Activated CD4-positive, alpha-beta T cell treated with anti-CD3 and anti-CD28 coated beads for 36 hours (primary cell): ENCODE data around the gene DZIP3. TPM values are rescaled to one million over a fixed set of nuclear protein-coding genes. Genes with fewer than 3 reads are reported as not detected.
"Not testable (repeated sequence)": the region's sequence is repeated elsewhere in the genome, so short reads cannot be mapped to it uniquely, and the experiment has no call there.

Experiments used
- ATAC-seq: fragments of 200-7000 bp; cut with Tn5 transposase; one replicate; pipeline ENCODE4 v1.10.0; 2021; ENCODE audit warnings: mild to moderate bottlenecking, moderate library complexity
- CTCF ChIA-PET: fragments of 350-600 bp; sonication (Branson Sonifier 250); formaldehyde crosslinking; loops from one replicate; lab custom pipeline; 2021; ENCODE audit warnings: antibody characterized with exemption; lab: Charles Lee
- POLR2A ChIA-PET: fragments of 350-600 bp; sonication (Branson Sonifier 250); formaldehyde crosslinking; loops from one replicate; lab custom pipeline; 2021; ENCODE audit warnings: antibody characterized with exemption, inconsistent platforms; lab: Charles Lee
- DNase-seq: peaks from one replicate; pipeline ENCODE4 v3.0.0-alpha.2; 2020
- H3K27ac Mint-ChIP-seq: one replicate; pipeline ENCODE4 v1.8.0; 2021; ENCODE audit warnings: mixed read lengths
- H3K27me3 Mint-ChIP-seq: one replicate; pipeline ENCODE4 v1.8.0; 2021; ENCODE audit warnings: mixed read lengths
- H3K36me3 Mint-ChIP-seq: one replicate; pipeline ENCODE4 v1.8.0; 2021; ENCODE audit warnings: low read depth, mixed read lengths
- H3K4me1 Mint-ChIP-seq: one replicate; pipeline ENCODE4 v1.8.0; 2021; ENCODE audit warnings: mixed read lengths
- H3K4me3 Mint-ChIP-seq: one replicate; pipeline ENCODE4 v1.8.0; 2021; ENCODE audit warnings: mild to moderate bottlenecking, moderate library complexity, mixed read lengths
- H3K9me3 Mint-ChIP-seq: one replicate; pipeline ENCODE4 v1.8.0; 2021; ENCODE audit warnings: low read depth, mixed read lengths
- intact Hi-C, 2 experiments: fragments of 100-400 bp; cut with DNase I in 1 of 2; cut with micrococcal nuclease in 1 of 2; formaldehyde crosslinking; loops; one replicate each; pipeline versions ENCODE4 v1.14.2 to v1.15.1; 2022 to 2024; cut with DNase I, micrococcal nuclease
- total RNA-seq, 2 experiments: library from RNA; stranded (reverse); gene quantifications; one replicate each; pipeline ENCODE4 v1.2.3, GENCODE V29; 2021

The DZIP3 gene
- total RNA-seq, 2 experiments from 2014 or later: 11.9 to 12.9 TPM

GRCh38 chr3:108598375-108598774 lies 8.9 kb downstream of the DZIP3 start:
- peaks cover 7% of the 10 kb centered on the region for H3K9me3 Mint-ChIP-seq
- H3K4me3 Mint-ChIP-seq: no peak overlapping the region
- POLR2A ChIA-PET: interaction anchor here (1.6 kb wide), 1 partner anchor 9 kb away, joined by 5 read pairs; the partner anchor contains the start of genes CIP2A and DZIP3
- no peak overlapping the region for H3K27ac Mint-ChIP-seq
- ATAC-seq (no peak), DNase-seq (no peak)
- intact Hi-C loops: no loop called here
- CTCF ChIA-PET: interaction anchor here (0.6 to 2.4 kb wide), 4 partner anchors 9 to 304 kb away, joined by 3 to 12 read pairs (median 3); partner anchors contain the start of genes CIP2A and DZIP3
- peaks cover 6% of the 10 kb centered on the region for H3K36me3 Mint-ChIP-seq
- no peaks in the 10 kb centered on the region for H3K27me3 Mint-ChIP-seq
- peaks cover 38% of the 10 kb centered on the region for H3K4me1 Mint-ChIP-seq

DNA sequence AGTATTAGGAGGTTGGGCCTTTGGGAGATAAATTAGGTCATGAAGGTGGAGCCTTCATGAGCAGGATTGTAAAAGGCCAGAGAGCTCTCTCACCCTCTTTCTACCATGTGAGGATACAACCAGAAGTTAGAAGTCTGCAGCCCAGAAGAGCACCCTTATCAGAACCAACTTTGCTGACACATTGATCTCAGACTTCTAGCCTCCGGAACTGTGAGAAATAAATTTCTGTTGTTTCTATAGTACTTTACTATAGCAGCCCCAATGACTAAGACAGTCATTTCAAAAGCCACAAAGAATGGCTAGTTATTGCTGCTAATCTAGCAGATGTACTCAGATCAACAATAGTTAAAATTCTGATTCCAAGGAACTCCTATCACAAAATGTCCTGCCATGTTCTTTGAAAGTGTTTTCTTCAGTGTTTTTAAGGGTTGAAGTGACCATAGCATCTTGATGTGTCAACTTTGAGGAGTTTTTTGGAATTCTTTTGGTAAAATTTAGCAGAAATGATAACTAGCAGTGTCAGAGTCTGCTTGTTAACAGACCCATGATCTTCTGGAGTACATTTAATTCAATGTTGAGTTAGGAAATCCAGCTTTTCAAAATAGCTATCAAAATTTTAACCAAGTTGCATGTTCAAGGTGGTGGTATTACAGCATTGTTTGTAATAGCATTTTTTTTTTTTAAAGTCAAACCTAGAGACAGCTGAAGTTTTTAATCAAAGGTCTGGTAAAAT lies 10.3 kb downstream of the DZIP3 start:
- H3K36me3 Mint-ChIP-seq: peaks cover 6% of the 10 kb centered on the region
- H3K4me1 Mint-ChIP-seq: peaks cover 52% of the 10 kb centered on the region
- POLR2A ChIA-PET: no interaction called here
- intact Hi-C loops: no loop called here
- DNase-seq (no peak), ATAC-seq (peak; percentile 71)
- CTCF ChIA-PET: interaction anchor here (0.8 to 2.4 kb wide), 4 partner anchors 11 to 302 kb away, joined by 3 to 12 read pairs (median 3); partner anchors contain the start of genes CIP2A and DZIP3
- H3K27me3 Mint-ChIP-seq: no peaks in the 10 kb centered on the region
- no peak overlapping the region for H3K27ac Mint-ChIP-seq
- no peak overlapping the region for H3K4me3 Mint-ChIP-seq
- H3K9me3 Mint-ChIP-seq: peaks cover 7% of the 10 kb centered on the region

DNA sequence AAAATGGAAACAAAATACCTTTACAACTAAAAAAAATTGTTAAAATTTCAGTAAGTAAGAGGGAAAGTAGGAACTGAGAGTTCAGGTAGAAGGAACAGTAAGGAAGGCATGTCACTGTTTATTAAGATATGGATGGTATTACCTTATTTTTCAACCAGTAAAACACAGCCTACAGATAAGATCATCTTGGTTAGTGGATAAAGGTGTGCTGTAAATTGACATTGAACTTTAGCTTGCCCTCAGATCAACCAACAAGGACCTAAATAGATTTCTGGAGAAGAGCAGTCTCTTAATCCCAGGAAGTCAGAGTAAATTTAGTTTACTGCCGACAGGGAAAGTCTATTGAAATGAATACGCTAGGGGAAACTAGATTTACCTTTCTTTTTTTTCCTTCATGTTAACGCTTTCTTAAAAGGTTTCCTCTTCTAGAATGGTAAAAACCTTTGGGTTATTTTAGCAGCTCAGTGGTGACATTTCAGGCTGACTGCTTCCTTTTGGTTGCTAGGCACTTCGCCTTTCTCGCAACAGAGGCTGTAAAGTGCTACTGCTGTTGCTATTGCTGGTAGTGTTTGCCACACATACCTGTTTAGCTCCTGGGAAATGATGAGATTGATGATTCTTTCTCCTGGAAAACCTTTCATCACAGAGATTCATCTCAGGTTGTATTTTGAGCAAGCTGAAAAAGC lies 12.9 kb downstream of the DZIP3 start:
- Mint-ChIP-seq H3K4me1 (peaks cover 54% of the 10 kb centered on the region), H3K4me3 (peak overlapping the region; percentile 46), H3K9me3 (peaks cover 7% of the 10 kb centered on the region), H3K27ac (peak overlapping the region; percentile 69), H3K27me3 (no peaks in the 10 kb centered on the region), H3K36me3 (peaks cover 6% of the 10 kb centered on the region)
- DNase-seq (peak; percentile 48), ATAC-seq (peak; percentile 74)
- ChIA-PET POLR2A (interaction anchor here (0.6 to 2.3 kb wide), 2 partner anchors 13 to 22 kb away, joined by 3 to 24 read pairs; partner anchors contain the start of genes CIP2A and DZIP3), CTCF (interaction anchor here (0.7 to 2.0 kb wide), 13 partner anchors 8 to 687 kb away, joined by 3 to 15 read pairs (median 3); partner anchors contain the start of genes CIP2A and DZIP3)
- intact Hi-C loops: no loop called here

- Mint-ChIP-seq H3K4me1 (peaks cover 54% of the 10 kb centered on the region), H3K4me3 (peak overlapping the region; percentile 46), H3K27me3 (no peaks in the 10 kb centered on the region), H3K9me3 (peaks cover 7% of the 10 kb centered on the region), H3K27ac (peak overlapping the region; percentile 40), H3K36me3 (peaks cover 8% of the 10 kb centered on the region)
- POLR2A ChIA-PET: interaction anchor here (0.6 to 2.3 kb wide), 3 partner anchors 13 to 37 kb away, joined by 3 to 24 read pairs (median 10); partner anchors contain the start of genes CIP2A and DZIP3
- DNase-seq (no peak), ATAC-seq (peak; percentile 6)
- intact Hi-C loops: loop anchor here in 1 of 2 experiments (1.0 kb wide), 1 partner anchor 14 kb away; the partner anchor contains the start of genes CIP2A and DZIP3
- CTCF ChIA-PET: interaction anchor here (0.7 to 2.0 kb wide), 9 partner anchors 13 to 217 kb away, joined by 3 to 15 read pairs (median 3); partner anchors contain the start of genes CIP2A and DZIP3
Measured at GRCh38 chr3:108602935-108603294, 13.4 kb downstream of the DZIP3 start.

GRCh38 chr3:108603691-108604090 lies 14.2 kb downstream of the DZIP3 start:
- peak overlapping the region; percentile 3 for H3K4me3 Mint-ChIP-seq
- H3K9me3 Mint-ChIP-seq: peaks cover 7% of the 10 kb centered on the region
- intact Hi-C loops: loop anchor here in 1 of 2 experiments (1.0 kb wide), 1 partner anchor 14 kb away; the partner anchor contains the start of genes CIP2A and DZIP3
- no peaks in the 10 kb centered on the region for H3K27me3 Mint-ChIP-seq
- H3K36me3 Mint-ChIP-seq: peaks cover 8% of the 10 kb centered on the region
- CTCF ChIA-PET: interaction anchor here (1.5 to 2.0 kb wide), 2 partner anchors 14 to 216 kb away, joined by 4 to 15 read pairs; partner anchors contain the start of genes CIP2A and DZIP3
- DNase-seq (no peak), ATAC-seq (peak; percentile 18)
- peak overlapping the region; percentile 20 for H3K27ac Mint-ChIP-seq
- POLR2A ChIA-PET: no interaction called here
- H3K4me1 Mint-ChIP-seq: peaks cover 54% of the 10 kb centered on the region

DNA sequence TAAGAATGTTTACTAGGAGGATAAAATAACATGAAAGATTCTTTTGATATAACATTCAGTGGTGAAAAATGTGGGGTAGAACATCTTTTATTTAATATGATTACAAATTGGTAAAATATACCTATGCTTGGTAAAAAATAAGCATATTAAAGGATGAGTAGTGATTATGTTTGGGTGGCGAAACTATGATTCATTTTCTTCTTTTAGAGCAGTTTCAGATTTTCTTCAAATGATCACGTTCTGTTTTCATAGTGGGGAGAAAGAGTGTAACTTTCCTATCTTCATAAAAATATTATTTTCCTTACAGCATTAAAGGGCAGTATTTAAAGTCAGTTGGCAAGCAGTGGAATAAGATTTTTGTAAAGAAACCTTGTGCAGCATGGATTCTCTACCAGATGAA lies 15.5 kb downstream of the DZIP3 start:
- Mint-ChIP-seq H3K4me1 (peaks cover 49% of the 10 kb centered on the region), H3K9me3 (peaks cover 7% of the 10 kb centered on the region), H3K36me3 (peaks cover 8% of the 10 kb centered on the region), H3K27me3 (no peaks in the 10 kb centered on the region), H3K27ac (peak overlapping the region; percentile 62), H3K4me3 (no peak overlapping the region)
- DNase-seq: no peak
- POLR2A ChIA-PET: no interaction called here
- CTCF ChIA-PET: interaction anchor here (1.8 kb wide), 1 partner anchor 10 kb away, joined by 7 read pairs; no protein-coding TSS in a partner anchor
- ATAC-seq: no peak
- intact Hi-C loops: loop anchor here in 1 of 2 experiments (1.0 kb wide), 1 partner anchor 15 kb away; no protein-coding TSS in a partner anchor

DNA sequence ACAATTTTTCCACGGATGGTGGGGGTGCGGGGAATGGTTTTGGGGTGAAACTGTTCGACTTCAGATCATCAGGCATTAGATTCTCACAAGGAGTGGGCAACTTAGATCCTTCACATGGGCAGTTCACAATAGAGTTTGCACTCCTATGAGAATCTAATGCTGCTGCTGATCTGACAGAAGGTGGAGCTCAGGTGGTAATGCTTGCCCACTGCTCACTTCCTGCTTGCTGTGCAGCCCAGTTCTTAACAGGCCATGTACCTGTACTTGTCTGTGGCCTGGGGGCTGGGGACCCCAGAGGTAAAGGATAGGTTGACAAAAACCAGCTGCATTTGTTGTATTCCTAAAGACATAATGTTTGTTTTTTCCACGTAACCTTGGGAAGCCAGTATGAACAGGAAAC lies 16.0 kb downstream of the DZIP3 start:
- Mint-ChIP-seq H3K27ac (no peak overlapping the region), H3K4me1 (peaks cover 48% of the 10 kb centered on the region), H3K9me3 (peaks cover 7% of the 10 kb centered on the region), H3K4me3 (no peak overlapping the region), H3K36me3 (peaks cover 8% of the 10 kb centered on the region), H3K27me3 (no peaks in the 10 kb centered on the region)
- ChIA-PET CTCF (interaction anchor here (1.8 kb wide), 1 partner anchor 9 kb away, joined by 7 read pairs; no protein-coding TSS in a partner anchor), POLR2A (no interaction called here)
- ATAC-seq: no peak
- intact Hi-C loops: loop anchor here in 1 of 2 experiments (1.0 kb wide), 1 partner anchor 15 kb away; no protein-coding TSS in a partner anchor
- no peak for DNase-seq

DNA sequence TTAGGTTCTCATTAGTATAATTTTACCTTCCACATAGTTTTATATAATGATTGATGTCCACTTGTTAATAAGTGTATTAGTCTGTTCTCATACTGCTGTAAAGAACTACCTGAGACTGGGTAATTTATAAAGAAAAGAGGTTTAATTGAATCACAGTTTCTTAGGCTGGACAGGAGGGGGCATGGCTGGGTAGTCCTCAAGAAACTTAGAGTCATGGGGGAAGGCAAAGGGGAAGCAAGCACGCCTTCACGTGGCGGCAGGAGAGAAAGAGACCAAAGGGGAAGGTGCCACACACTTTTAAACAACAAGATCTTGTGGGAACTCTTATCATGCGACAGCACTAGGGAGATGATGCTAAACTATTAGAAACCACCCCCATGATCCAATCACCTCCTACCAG lies 19.2 kb downstream of the DZIP3 start:
- no peaks in the 10 kb centered on the region for H3K27me3 Mint-ChIP-seq
- ATAC-seq: no peak
- ChIA-PET CTCF (no interaction called here), POLR2A (no interaction called here)
- peaks cover 4% of the 10 kb centered on the region for H3K36me3 Mint-ChIP-seq
- peaks cover 25% of the 10 kb centered on the region for H3K4me1 Mint-ChIP-seq
- no peak overlapping the region for H3K4me3 Mint-ChIP-seq
- H3K27ac Mint-ChIP-seq: no peak overlapping the region
- no peak for DNase-seq
- no peaks in the 10 kb centered on the region for H3K9me3 Mint-ChIP-seq
- intact Hi-C loops: no loop called here

- ChIA-PET CTCF (interaction anchor here (1.3 kb wide), 1 partner anchor 413 kb away, joined by 4 read pairs; no protein-coding TSS in a partner anchor), POLR2A (no interaction called here)
- Mint-ChIP-seq H3K27ac (no peak overlapping the region), H3K36me3 (peaks cover 11% of the 10 kb centered on the region), H3K4me3 (no peak overlapping the region), H3K9me3 (no peaks in the 10 kb centered on the region), H3K4me1 (peaks cover 7% of the 10 kb centered on the region), H3K27me3 (no peaks in the 10 kb centered on the region)
- intact Hi-C loops: no loop called here
- no peak for ATAC-seq
- DNase-seq: no peak
Measured at GRCh38 chr3:108610651-108611050, 21.1 kb downstream of the DZIP3 start.

DNA sequence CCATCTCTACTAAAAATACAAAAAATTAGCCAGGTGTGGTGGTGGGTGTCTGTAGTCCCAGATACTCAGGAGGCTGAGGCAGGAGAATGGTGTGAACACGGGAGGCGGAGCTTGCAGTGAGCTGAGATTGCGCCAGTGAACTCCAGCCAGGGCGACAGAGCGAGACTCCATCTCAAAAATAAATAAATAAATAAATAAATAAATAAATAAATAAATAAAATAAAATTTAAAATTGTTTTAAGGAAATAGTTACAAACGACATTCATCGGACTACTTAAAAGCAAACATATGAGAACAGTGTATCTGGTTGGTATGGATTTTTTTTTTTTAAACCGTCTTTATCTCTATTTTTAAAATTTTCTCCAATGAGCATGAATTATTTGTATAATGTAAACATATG lies 26.6 kb downstream of the DZIP3 start:
- POLR2A ChIA-PET, H3K4me1 Mint-ChIP-seq, H3K27ac Mint-ChIP-seq, CTCF ChIA-PET, H3K9me3 Mint-ChIP-seq, ATAC-seq, H3K27me3 Mint-ChIP-seq, intact Hi-C loops, DNase-seq, H3K4me3 Mint-ChIP-seq: not testable (repeated sequence)
- H3K36me3 Mint-ChIP-seq: peaks cover 13% of the 10 kb centered on the region

- CTCF ChIA-PET: interaction anchor here (0.7 to 1.2 kb wide), 2 partner anchors 17 to 770 kb away, joined by 3 read pairs; no protein-coding TSS in a partner anchor
- DNase-seq (no peak), ATAC-seq (no peak)
- no peaks in the 10 kb centered on the region for H3K27me3 Mint-ChIP-seq
- no peak overlapping the region for H3K27ac Mint-ChIP-seq
- intact Hi-C loops: no loop called here
- no peaks in the 10 kb centered on the region for H3K4me1 Mint-ChIP-seq
- H3K9me3 Mint-ChIP-seq: peaks cover 2% of the 10 kb centered on the region
- peaks cover 8% of the 10 kb centered on the region for H3K36me3 Mint-ChIP-seq
- H3K4me3 Mint-ChIP-seq: no peak overlapping the region
- POLR2A ChIA-PET: no interaction called here
Measured at GRCh38 chr3:108620250-108620649, 30.7 kb downstream of the DZIP3 start.
